IPS-18a (cell line): ENCODE results near the gene FZD2.
"Not testable (repeated sequence)": the region's sequence is repeated elsewhere in the genome, so short reads cannot be mapped to it uniquely, and the experiment has no call there.

ENCODE experiments used
- H3K27ac ChIP-seq: one replicate; pipeline ENCODE4 v1.5.1; 2013; ENCODE audit warnings: low read length
- H3K27me3 ChIP-seq: one replicate; pipeline ENCODE4 v1.6.1; 2013; ENCODE audit warnings: mild to moderate bottlenecking, low read length; ENCODE audit not compliant: control insufficient read depth, insufficient read depth
- H3K36me3 ChIP-seq: one replicate; pipeline ENCODE4 v1.6.1; 2013; ENCODE audit warnings: low read depth, low read length; ENCODE audit not compliant: control insufficient read depth
- H3K4me1 ChIP-seq: one replicate; pipeline ENCODE4 v1.6.1; 2013; ENCODE audit warnings: low read depth, low read length; ENCODE audit not compliant: control insufficient read depth
- H3K4me3 ChIP-seq: one replicate; pipeline ENCODE4 v1.5.1; 2013; ENCODE audit warnings: low read length
- H3K9ac ChIP-seq: one replicate; pipeline ENCODE4 v1.6.1; 2013; ENCODE audit warnings: mild to moderate bottlenecking, low read length, moderate library complexity
- H3K9me3 ChIP-seq: one replicate; pipeline ENCODE4 v1.6.1; 2013; ENCODE audit warnings: low read depth, low read length; ENCODE audit not compliant: control insufficient read depth

Gene FZD2

DNA sequence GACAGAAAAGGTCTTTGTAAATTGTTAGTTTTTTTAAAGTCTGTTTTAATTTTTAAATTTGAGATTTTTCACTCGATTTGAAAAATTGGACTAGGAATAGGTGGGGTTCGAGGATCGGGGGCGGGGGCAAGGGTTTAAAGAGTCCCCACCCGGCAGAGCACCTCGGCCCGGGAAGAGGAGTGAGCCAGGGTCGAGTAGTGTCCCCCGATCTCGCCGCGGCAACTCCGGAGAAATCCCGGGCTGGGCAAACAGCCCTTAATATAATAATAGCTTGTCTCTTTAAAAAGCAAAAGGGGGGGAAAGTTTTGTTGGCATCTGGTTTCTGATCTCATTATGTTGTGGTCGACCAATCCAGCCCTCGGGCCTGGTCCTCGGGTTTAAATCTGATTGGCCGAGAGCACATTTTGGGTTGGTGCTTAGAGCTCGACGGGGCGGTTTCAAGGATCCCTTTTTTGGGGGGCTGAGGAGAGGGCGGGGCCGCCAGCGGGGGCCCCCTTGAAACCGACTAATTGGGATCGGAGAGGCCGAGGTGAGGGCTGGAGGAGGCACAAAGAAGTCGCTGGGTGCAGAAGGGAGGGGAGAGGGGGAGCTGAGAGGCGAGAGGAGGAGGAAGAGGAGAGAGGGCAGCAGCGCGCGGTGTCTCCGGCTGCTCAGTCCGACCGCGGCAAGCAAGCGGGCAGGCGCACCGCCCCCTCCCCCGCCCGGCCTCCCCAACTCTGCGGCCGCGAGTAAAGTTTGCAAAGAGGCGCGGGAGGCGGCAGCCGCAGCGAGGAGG is at the start of gene FZD2:
TSS of gene FZD2 (plus strand) at position 653 of the 775 bp plus-strand sequence. CDS start 205 bp downstream, outside the sequence.
- H3K9ac ChIP-seq, result peak within 1 kb of the TSS; percentile 89
- H3K4me3 ChIP-seq, result peak within 1 kb of the TSS; percentile 83
- no peaks in the 10 kb centered on the region for H3K36me3 ChIP-seq
- H3K9me3 ChIP-seq, result no peaks in the 10 kb centered on the region
- H3K4me1 ChIP-seq, result peaks cover 33% of the 10 kb centered on the region
- H3K27ac ChIP-seq, result peak within 1 kb of the TSS; percentile 92
- peaks cover 38% of the 10 kb centered on the region for H3K27me3 ChIP-seq

DNA sequence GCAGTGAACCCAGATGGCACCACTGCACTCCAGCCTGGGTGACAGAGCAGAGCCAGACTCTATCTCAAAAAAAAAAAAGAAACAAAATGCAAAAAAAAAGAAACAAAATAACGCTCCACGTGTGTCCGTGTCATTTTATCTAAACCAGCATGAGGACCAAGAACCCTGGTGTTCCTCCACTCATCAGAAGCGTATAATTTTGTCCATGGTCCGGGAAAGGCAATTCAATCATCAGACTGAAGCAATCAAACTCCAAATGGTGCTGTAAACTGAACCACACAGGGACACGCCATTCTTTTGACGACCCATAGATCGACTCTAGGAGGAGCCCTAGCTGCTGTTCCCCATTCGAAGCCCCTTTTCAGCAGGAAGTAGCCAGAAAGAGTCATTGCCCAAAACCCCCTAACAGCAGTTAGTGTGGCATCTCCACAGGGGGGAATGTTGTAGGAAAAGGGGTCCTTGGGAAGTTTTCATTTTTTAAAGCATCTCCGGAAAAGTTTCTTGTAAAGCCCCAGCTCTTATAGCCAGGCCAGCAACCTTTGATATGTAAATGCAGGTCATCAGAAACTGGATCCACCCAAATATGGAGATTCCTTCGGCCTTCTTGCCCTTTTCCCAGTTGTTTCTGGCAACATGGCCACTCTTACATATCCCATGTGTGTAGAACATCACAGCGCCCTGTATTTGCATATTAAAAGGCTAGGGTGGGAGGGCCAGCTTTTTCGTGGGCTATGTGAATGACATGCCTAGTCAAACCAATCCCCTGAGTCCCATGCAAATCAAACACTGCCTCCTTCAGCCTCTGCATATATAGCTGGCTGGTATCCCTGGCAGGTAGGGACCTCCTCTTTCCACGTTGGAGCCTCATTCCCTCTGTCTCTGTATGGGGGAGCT is 45.8 kb upstream of the FZD2 start:
- Histone ChIP-seq H3K27ac (peak overlapping the region; percentile 91), H3K9ac (peak overlapping the region; percentile 68), H3K4me3 (peak overlapping the region; percentile 52), H3K4me1 (peaks cover 14% of the 10 kb centered on the region)
- H3K27me3 ChIP-seq, H3K9me3 ChIP-seq, H3K36me3 ChIP-seq: not testable (repeated sequence)

DNA sequence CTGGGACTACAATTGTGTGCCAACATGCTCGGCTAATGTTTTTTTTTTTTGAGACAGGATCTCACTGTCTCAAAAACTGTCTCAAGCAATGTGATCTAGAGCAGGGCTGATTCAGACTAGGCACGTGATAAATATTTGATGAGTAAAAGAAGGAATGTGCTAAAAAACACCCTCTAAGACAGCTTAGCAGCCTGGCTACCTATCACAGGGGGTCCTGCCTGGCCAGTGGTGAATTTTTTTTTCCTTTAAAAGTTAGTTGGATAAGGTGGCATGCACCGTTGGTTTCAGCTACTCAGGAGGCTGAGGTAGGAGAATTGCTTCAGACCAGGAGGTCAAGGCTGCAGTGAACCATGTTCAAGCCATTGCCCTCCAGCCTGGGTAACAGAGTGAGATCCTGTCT is 39.3 kb upstream of the FZD2 start:
- Histone ChIP-seq H3K9ac (no peak overlapping the region), H3K27me3 (no peaks in the 10 kb centered on the region), H3K4me3 (no peak overlapping the region), H3K9me3 (no peaks in the 10 kb centered on the region), H3K27ac (no peak overlapping the region), H3K4me1 (no peaks in the 10 kb centered on the region), H3K36me3 (no peaks in the 10 kb centered on the region)

DNA sequence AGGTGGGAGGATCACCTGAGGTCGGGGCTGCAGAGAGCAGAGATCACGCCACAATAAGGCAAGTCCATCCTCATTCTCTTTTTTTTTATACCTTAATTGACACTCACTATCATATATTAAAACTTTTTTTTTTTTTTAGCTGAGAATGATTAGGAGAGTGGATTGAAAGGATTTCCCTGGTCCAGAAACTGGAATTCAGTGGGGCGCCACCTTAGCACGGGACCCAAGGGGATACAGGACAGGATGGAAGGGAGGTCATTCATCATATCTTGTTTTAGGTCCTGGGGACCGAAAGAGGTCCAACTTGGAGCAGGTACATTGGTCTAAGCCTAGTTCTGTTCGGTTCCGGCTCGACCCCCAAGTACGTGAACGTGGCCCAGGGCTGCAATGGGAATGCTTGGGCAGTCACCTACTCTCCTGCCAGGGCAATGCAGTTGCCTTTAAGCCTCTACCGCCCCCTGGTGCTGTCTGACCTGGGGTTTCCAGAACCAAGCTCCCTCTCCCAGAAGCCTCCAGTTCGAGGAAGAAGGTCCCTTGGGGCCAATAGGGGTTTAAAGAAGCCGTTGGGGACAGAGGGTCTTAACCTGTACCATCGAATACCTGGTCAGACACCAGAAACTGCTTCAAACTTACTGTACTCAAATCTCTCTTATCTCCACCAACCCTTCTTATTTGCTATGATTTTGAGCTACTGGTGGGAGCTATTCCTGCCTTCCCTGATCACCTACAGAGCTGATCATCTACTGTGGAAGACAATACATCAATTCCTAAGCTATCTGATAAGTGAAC is 34.2 kb upstream of the FZD2 start:
- H3K27me3 ChIP-seq, result no peaks in the 10 kb centered on the region
- H3K27ac ChIP-seq, result no peak overlapping the region
- H3K9me3 ChIP-seq, result peaks cover 6% of the 10 kb centered on the region
- H3K4me1 ChIP-seq, result no peaks in the 10 kb centered on the region
- no peak overlapping the region for H3K9ac ChIP-seq
- no peaks in the 10 kb centered on the region for H3K36me3 ChIP-seq
- no peak overlapping the region for H3K4me3 ChIP-seq

DNA sequence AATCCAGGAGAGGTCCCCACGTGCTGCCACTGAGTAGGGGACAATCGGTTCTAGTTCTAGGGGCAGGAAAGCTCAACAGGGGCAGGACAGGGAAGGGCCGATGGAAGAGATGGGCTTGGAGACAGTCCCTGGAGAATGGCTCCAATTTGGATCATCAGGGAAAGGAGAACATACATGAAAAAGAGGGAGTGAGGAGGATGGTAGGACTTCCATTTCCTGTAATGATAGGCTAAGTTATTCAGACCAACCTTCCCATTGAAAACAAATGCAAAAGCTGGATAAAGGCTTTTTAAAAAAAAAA is 33.7 kb upstream of the FZD2 start:
- no peaks in the 10 kb centered on the region for H3K36me3 ChIP-seq
- H3K27ac ChIP-seq, result no peak overlapping the region
- H3K9me3 ChIP-seq, result peaks cover 6% of the 10 kb centered on the region
- H3K27me3 ChIP-seq, result no peaks in the 10 kb centered on the region
- H3K4me1 ChIP-seq, result no peaks in the 10 kb centered on the region
- H3K9ac ChIP-seq, result no peak overlapping the region
- H3K4me3 ChIP-seq, result no peak overlapping the region

DNA sequence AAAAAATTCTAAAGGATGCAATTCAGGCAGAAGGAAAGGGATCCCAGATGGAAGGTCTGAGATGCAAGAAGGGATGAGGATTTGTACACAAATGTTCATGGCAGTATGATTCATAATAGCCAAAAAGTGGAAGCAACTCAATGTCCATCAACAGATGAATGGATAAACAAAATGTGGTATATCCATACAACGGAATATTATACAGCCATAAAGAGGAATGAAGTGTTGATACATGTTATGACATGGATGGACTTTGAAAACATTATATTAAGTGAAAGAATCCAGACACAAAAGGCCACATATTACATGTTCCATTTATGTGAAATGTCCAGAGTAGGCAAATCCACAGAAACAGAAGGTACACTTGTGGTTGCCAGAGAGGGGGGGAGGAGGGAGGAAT is 30.2 kb upstream of the FZD2 start:
- H3K36me3 ChIP-seq, result no peaks in the 10 kb centered on the region
- no peak overlapping the region for H3K9ac ChIP-seq
- H3K4me1 ChIP-seq, result no peaks in the 10 kb centered on the region
- H3K27me3 ChIP-seq, result no peaks in the 10 kb centered on the region
- no peak overlapping the region for H3K4me3 ChIP-seq
- peaks cover 6% of the 10 kb centered on the region for H3K9me3 ChIP-seq
- no peak overlapping the region for H3K27ac ChIP-seq

DNA sequence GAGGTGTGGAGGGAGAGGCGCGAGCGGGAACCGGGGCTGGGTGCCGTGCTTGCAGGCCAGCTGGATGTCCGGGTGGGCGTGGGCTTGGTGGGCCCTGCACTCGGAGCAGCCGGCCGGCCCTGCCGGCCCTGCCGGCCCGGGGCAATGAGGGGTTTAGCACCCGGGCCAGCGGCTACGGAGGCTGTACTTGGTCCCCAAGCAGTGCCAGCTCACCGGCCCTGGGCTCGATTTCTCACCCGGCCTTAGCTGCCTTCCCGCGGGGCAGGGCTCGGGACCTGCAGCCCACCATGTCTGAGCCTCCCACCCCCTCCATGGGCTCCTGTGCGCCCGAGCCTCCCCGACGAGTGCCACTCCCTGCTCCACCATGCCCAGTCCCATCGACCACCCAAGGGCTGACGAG is 29.3 kb upstream of the FZD2 start:
- H3K27me3 ChIP-seq, result no peaks in the 10 kb centered on the region
- no peak overlapping the region for H3K4me3 ChIP-seq
- no peak overlapping the region for H3K9ac ChIP-seq
- H3K4me1 ChIP-seq, result no peaks in the 10 kb centered on the region
- H3K36me3 ChIP-seq, result no peaks in the 10 kb centered on the region
- peaks cover 6% of the 10 kb centered on the region for H3K9me3 ChIP-seq
- no peak overlapping the region for H3K27ac ChIP-seq

DNA sequence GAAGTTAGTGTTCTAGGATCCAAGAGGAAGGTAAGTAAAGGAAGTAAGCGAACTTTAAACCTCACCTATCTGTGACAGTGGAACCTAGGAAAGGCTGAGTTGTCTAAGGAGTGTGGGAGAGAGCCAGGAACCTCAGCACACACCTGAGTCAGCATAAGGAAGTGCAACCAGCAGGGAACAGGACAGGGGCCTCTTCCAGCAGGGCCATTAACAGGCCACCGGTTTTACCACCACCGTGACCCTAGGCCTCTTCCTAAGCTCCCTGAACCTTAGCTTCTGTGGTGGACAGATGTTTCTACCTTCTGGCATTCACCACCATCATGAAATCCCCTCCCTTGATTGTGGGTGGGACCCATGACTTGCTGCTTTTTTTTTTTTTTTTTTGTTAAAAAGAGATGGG is 27.4 kb upstream of the FZD2 start:
- H3K9me3 ChIP-seq, result peaks cover 6% of the 10 kb centered on the region
- H3K4me1 ChIP-seq, result peaks cover 5% of the 10 kb centered on the region
- no peaks in the 10 kb centered on the region for H3K27me3 ChIP-seq
- no peak overlapping the region for H3K9ac ChIP-seq
- H3K36me3 ChIP-seq, result no peaks in the 10 kb centered on the region
- no peak overlapping the region for H3K4me3 ChIP-seq
- H3K27ac ChIP-seq, result no peak overlapping the region

DNA sequence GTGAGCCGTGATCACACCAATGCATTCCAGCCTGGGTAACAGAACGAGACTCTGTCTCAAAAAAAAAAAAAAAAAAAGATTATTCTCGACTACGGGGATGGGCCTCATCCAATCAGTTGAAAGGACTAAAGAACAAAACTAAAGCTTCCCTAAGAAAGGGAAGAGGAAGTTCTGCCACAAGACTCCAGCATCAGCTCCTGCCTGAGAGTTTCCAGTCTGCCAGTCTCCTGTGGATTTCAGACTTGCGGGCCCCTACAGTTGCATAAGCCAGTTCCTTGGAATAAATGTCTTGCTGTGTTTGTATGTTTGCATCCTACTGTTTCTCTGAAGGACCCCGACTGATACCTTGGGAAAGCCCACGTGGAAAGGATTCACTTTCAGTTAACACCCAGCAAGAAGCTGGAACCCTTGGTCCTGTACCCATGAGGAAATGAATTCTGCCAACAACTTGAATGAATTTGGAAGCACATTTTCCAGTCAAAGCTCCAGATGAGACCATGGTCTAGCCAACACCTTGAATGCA is 26.3 kb upstream of the FZD2 start:
- H3K4me1 ChIP-seq, result peaks cover 5% of the 10 kb centered on the region
- H3K36me3 ChIP-seq, result no peaks in the 10 kb centered on the region
- peaks cover 6% of the 10 kb centered on the region for H3K9me3 ChIP-seq
- H3K27me3 ChIP-seq, result peaks cover 3% of the 10 kb centered on the region
- H3K4me3 ChIP-seq, result no peak overlapping the region
- no peak overlapping the region for H3K27ac ChIP-seq
- H3K9ac ChIP-seq, result no peak overlapping the region

DNA sequence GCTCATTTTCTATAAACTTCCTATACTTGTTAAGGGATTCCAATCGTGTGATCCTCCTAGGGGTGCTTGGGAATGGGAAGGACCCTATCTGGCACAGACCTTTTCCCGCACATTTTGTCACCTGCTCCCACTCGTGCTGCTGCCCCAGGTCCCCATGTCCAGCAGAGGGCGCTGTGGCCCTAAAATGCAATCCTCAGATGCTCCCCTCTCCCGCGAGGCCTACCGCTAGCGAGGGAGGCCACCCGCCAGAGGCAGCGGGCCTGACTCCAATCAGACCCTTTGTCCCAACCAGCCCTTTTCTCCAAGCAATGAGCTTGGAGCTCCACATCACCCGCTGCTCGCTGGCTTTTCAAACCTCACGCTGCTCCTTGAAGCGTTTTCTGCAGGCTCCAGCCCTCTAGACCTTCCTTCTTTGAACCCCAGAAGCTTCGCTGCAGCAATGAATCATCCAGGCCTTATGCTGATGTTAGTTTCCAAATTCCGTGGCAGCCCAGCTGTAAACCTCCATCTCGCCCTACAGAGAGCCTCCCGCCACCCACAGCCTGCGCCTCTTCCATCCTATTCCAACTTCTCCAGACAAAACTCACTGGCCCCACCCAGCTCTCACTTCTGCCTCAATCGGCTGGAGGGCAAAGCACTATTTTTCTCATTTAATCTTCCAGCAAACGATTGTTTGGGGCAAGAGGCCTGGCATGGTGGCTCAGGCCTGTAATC is 23.6 kb upstream of the FZD2 start:
- H3K4me1 ChIP-seq, result peaks cover 15% of the 10 kb centered on the region
- no peaks in the 10 kb centered on the region for H3K9me3 ChIP-seq
- H3K4me3 ChIP-seq, result no peak overlapping the region
- H3K27me3 ChIP-seq, result peaks cover 25% of the 10 kb centered on the region
- no peak overlapping the region for H3K9ac ChIP-seq
- H3K27ac ChIP-seq, result no peak overlapping the region
- no peaks in the 10 kb centered on the region for H3K36me3 ChIP-seq
